OCI-LY3 (cell line): ENCODE results near the gene COCH.

ENCODE experiments used
- H2AFZ ChIP-seq: fragments of 200-600, 300-600 bp; shearing (Covaris generic); 2 replicates; pipeline ENCODE4 v1.6.0; 2014; ENCODE audit warnings: antibody characterized with exemption, low read depth, low read length
- H3K27ac ChIP-seq: fragments of 200-600, 300-600 bp; sonication (generic); 2 replicates; pipeline ENCODE4 v1.5.1; 2014; ENCODE audit warnings: mild to moderate bottlenecking, low read length, moderate library complexity, mixed read lengths
- H3K27me3 ChIP-seq: fragments of 200-600, 300-600 bp; sonication (generic); 2 replicates; pipeline ENCODE4 v1.6.1; 2014; ENCODE audit warnings: low read depth, low read length, mixed read lengths
- H3K36me3 ChIP-seq: fragments of 200-600, 300-600 bp; sonication (generic); replicated peaks from 2 replicates; pipeline ENCODE3; 2014; ENCODE audit warnings: low read depth, low read length, mixed read lengths
- H3K4me1 ChIP-seq: fragments of 300-600, 200-600 bp; sonication (generic); 2 replicates; pipeline ENCODE4 v1.6.1; 2014; ENCODE audit warnings: low read length, mixed read lengths
- H3K4me2 ChIP-seq: fragments of 200-600, 300-600 bp; sonication (generic); 2 replicates; pipeline ENCODE4 v1.6.1; 2014; ENCODE audit warnings: low read length, mixed read lengths
- H3K4me3 ChIP-seq: fragments of 300-600, 200-600 bp; sonication (generic); 2 replicates; pipeline ENCODE4 v1.5.1; 2014; ENCODE audit warnings: antibody characterized with exemption, mild to moderate bottlenecking, low read length, moderate library complexity
- H3K79me2 ChIP-seq: fragments of 300-600, 200-600 bp; shearing (Covaris generic); 2 replicates; pipeline ENCODE4 v1.6.1; 2014; ENCODE audit warnings: mild to moderate bottlenecking, low read length, mixed read lengths
- H3K9ac ChIP-seq: fragments of 300-600, 200-600 bp; shearing (Covaris generic); 2 replicates; pipeline ENCODE4 v1.6.0; 2014; ENCODE audit warnings: mild to moderate bottlenecking, low read length, moderate library complexity
- H3K9me3 ChIP-seq: fragments of 200-600, 300-600 bp; shearing (Covaris generic); 2 replicates; pipeline ENCODE4 v1.6.1; 2014; ENCODE audit warnings: low read length, mixed read lengths; ENCODE audit not compliant: insufficient read depth
- H4K20me1 ChIP-seq: fragments of 200-600, 300-600 bp; sonication (generic); 2 replicates; pipeline ENCODE4 v1.6.1; 2016; ENCODE audit warnings: low read length, mixed read lengths; ENCODE audit not compliant: insufficient read depth
- EZH2phosphoT487 ChIP-seq: fragments of 200-600 bp; shearing (Covaris generic); IDR thresholded peaks from 2 replicates; pipeline ENCODE4 v1.6.1; 2018; ENCODE audit warnings: antibody characterized with exemption, mixed run types, low read depth
- TF ChIP-seq, protein P1 (sequence below): fragments of 200-600, 300-600 bp; sonication (generic); IDR thresholded peaks from 2 replicates; pipeline ENCODE4 v1.5.1; 2014; ENCODE audit warnings: antibody characterized with exemption, low read length, low read depth

Gene COCH

DNA sequence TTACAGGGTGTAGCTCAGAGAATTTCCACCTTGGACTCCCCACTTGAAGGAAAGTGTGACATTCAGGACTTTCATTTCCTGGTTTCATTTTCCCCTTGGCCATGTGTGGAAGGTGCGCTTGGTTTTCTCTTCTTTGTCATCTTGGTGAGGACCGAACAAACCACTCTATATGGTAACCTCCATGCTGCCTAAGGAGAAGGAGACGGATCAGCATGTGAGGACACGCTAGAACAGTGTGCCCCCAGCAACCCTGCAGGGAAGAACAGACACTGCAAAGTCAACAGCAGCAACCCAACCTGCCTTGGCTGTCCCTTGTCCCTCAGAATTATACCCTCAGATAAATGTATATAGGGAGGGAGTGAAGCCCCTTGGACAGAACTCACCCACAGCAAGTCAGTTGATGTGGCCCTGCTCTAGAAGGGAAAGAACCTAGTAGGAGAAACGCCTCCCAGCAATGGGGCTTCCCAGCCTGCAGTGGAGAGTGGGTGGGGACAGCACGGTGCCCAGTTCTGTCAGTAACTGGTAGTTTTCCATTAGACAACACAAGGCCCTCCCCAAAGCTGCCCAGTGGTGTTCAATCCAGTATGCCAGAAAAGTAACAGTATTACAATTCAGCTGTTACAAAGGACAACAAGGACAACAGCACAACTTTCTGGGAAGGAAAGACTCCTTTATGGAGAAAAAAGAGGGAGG is 18.9 kb upstream of the COCH start:
- peak overlapping the region; percentile 10; the same call in 1 of the 2 replicates for H3K27ac ChIP-seq
- peaks cover 42% of the 10 kb centered on the region for H3K4me1 ChIP-seq
- H3K4me3 ChIP-seq = no peak overlapping the region
- H3K9me3 ChIP-seq = no peaks in the 10 kb centered on the region
- TF ChIP-seq, protein P1, sequence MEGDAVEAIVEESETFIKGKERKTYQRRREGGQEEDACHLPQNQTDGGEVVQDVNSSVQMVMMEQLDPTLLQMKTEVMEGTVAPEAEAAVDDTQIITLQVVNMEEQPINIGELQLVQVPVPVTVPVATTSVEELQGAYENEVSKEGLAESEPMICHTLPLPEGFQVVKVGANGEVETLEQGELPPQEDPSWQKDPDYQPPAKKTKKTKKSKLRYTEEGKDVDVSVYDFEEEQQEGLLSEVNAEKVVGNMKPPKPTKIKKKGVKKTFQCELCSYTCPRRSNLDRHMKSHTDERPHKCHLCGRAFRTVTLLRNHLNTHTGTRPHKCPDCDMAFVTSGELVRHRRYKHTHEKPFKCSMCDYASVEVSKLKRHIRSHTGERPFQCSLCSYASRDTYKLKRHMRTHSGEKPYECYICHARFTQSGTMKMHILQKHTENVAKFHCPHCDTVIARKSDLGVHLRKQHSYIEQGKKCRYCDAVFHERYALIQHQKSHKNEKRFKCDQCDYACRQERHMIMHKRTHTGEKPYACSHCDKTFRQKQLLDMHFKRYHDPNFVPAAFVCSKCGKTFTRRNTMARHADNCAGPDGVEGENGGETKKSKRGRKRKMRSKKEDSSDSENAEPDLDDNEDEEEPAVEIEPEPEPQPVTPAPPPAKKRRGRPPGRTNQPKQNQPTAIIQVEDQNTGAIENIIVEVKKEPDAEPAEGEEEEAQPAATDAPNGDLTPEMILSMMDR = no peak
- no peak for TF ChIP-seq EZH2phosphoT487
- no peaks in the 10 kb centered on the region for H3K36me3 ChIP-seq
- H3K79me2 ChIP-seq = no peaks in the 10 kb centered on the region
- no peak overlapping the region for H2AFZ ChIP-seq
- no peaks in the 10 kb centered on the region for H3K27me3 ChIP-seq
- H3K9ac ChIP-seq = no peak overlapping the region
- no peaks in the 10 kb centered on the region for H4K20me1 ChIP-seq
- H3K4me2 ChIP-seq = peak overlapping the region; percentile 68

DNA sequence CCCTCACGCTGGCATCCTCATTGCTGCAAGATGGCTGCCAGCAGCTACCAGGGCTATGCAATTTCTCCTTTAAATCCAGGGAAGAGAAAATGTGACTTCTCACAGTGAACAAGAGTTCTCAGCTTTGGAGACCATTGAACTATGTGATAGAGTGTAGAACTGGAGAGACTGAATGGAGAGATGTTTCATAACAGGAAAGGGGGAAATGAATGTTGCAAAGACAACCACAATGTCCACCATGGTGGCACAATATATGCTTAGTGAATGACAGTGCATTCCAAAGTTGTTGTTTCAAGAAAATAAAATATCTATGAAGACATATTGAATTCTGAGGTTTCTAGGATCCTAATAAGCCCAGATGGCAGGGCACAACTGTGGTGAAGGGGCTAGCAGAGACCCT is 13.2 kb upstream of the COCH start:
- no peaks in the 10 kb centered on the region for H3K36me3 ChIP-seq
- H3K4me1 ChIP-seq = no peaks in the 10 kb centered on the region
- H2AFZ ChIP-seq = no peak overlapping the region
- no peaks in the 10 kb centered on the region for H3K9me3 ChIP-seq
- no peaks in the 10 kb centered on the region for H3K79me2 ChIP-seq
- no peak overlapping the region for H3K27ac ChIP-seq
- TF ChIP-seq, protein P1 = no peak
- TF ChIP-seq EZH2phosphoT487 = no peak
- no peak overlapping the region for H3K4me2 ChIP-seq
- H3K4me3 ChIP-seq = no peak overlapping the region
- no peaks in the 10 kb centered on the region for H4K20me1 ChIP-seq
- no peaks in the 10 kb centered on the region for H3K27me3 ChIP-seq
- no peak overlapping the region for H3K9ac ChIP-seq

DNA sequence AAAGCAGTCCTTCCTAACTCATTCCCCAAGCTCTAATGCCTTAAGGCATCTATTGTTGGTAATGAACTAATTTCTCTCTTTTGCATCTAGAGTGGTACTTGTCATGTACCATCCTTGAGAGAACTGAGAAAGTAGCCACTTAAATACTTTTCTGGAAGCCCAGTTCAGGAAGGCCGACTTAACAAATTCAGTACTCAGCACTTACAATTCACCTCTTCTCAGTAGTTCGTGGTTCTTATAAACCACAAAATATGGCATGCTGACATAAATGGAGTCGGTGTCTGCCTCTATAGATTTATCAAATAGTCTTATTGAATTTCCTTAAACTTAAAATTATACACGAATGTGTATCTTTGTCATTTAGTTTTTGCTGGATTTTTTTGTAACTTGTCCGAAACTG is 9.4 kb upstream of the COCH start:
- Histone ChIP-seq H3K9ac (no peak overlapping the region), H2AFZ (no peak overlapping the region), H3K4me1 (no peaks in the 10 kb centered on the region), H3K4me2 (no peak overlapping the region), H3K79me2 (no peaks in the 10 kb centered on the region), H4K20me1 (no peaks in the 10 kb centered on the region), H3K4me3 (no peak overlapping the region), H3K27ac (no peak overlapping the region), H3K9me3 (no peaks in the 10 kb centered on the region), H3K36me3 (no peaks in the 10 kb centered on the region), H3K27me3 (no peaks in the 10 kb centered on the region)
- TF ChIP-seq EZH2phosphoT487 = no peak
- TF ChIP-seq, protein P1 = no peak

DNA sequence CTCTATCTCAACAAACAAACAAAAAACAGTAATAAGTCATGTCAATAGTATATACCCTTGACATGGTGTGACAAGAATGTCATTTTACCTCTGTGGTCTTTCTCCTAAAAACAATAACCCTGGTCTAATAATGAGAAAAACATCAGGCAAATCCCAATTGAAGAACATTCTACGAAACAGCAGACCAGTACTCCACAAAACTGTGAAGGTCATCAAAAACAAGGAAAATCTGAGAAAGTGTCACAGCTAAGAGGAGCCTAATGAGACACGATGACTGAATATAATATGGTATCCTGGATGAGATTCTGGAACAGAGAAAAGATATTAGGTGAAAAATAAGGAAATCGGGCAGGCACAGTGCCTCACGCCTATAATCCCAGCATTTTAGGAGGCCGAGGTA is 5.6 kb upstream of the COCH start:
- H4K20me1 ChIP-seq = no peaks in the 10 kb centered on the region
- no peaks in the 10 kb centered on the region for H3K27me3 ChIP-seq
- no peak overlapping the region for H3K4me2 ChIP-seq
- no peak for TF ChIP-seq EZH2phosphoT487
- TF ChIP-seq, protein P1 = no peak
- no peak overlapping the region for H2AFZ ChIP-seq
- no peaks in the 10 kb centered on the region for H3K79me2 ChIP-seq
- H3K4me1 ChIP-seq = peaks cover 3% of the 10 kb centered on the region
- no peaks in the 10 kb centered on the region for H3K36me3 ChIP-seq
- H3K9me3 ChIP-seq = no peaks in the 10 kb centered on the region
- H3K9ac ChIP-seq = no peak overlapping the region
- H3K27ac ChIP-seq = no peak overlapping the region
- H3K4me3 ChIP-seq = no peak overlapping the region
